GM15510 (cell line): Measurements from ENCODE around the gene WARS2.

Source experiments
- POLR2A ChIP-seq: IDR thresholded peaks from 3 replicates; pipeline ENCODE4 v1.6.1; 2011; ENCODE audit warnings: borderline replicate concordance; ENCODE audit not compliant: insufficient read length; ENCODE audit errors: extremely low read depth

The WARS2 gene

GRCh38 chr1:119000371-119001180, 139.9 kb downstream of the WARS2 start:
- no peak for TF ChIP-seq POLR2A

GRCh38 chr1:118999348-119000071, 140.9 kb downstream of the WARS2 start:
- no peak for TF ChIP-seq POLR2A

GRCh38 chr1:118998171-118998570, 142.3 kb downstream of the WARS2 start:
- TF ChIP-seq POLR2A = no peak

- no peak for TF ChIP-seq POLR2A
These were observed 143.2 kb downstream of the WARS2 start for GRCh38 chr1:118997225-118997624.

- no peak for TF ChIP-seq POLR2A
These were observed 145.0 kb downstream of the WARS2 start for GRCh38 chr1:118995312-118996016.

- no peak for TF ChIP-seq POLR2A
These were observed 146.8 kb downstream of the WARS2 start for GRCh38 chr1:118993700-118994026.

GRCh38 chr1:118992868-118993699, 147.4 kb downstream of the WARS2 start:
- no peak for TF ChIP-seq POLR2A

- no peak for TF ChIP-seq POLR2A
These were observed 148.1 kb downstream of the WARS2 start for GRCh38 chr1:118992237-118992825.

GRCh38 chr1:118991448-118991847, 149.0 kb downstream of the WARS2 start:
- TF ChIP-seq POLR2A = no peak

GRCh38 chr1:118990513-118991152, 149.8 kb downstream of the WARS2 start:
- TF ChIP-seq POLR2A = no peak

GRCh38 chr1:118989878-118990378, 150.5 kb downstream of the WARS2 start:
- TF ChIP-seq POLR2A = no peak

- no peak for TF ChIP-seq POLR2A
These were observed 151.2 kb downstream of the WARS2 start for GRCh38 chr1:118989006-118989815.
